Panc1 (cell line): ENCODE data around the gene VDR. TPM values are rescaled to one million over a fixed set of nuclear protein-coding genes. Genes with fewer than 3 reads are reported as not detected.

Experiments used
- ATAC-seq: fragments of 200-7000 bp; cut with Tn5 transposase; 2 replicates; pipeline ENCODE4 v1.9.1; 2020; ENCODE audit warnings: mild to moderate bottlenecking, moderate library complexity
- BruUV-seq: library from RNA; stranded (reverse); fragments of 400-500 nt; replicated peaks from 2 replicates; lab custom pipeline; 2021; lab: Mats Ljungman, UMichigan
- CTCF ChIA-PET: fragments of 300-600 bp; sonication (Branson Sonifier 250); formaldehyde crosslinking; loops from one replicate; lab custom pipeline; 2022; ENCODE audit warnings: antibody characterized with exemption; lab: Charles Lee
- POLR2A ChIA-PET: fragments of 300-600 bp; sonication (Branson Sonifier 250); formaldehyde crosslinking; loops from one replicate; lab custom pipeline; 2022; ENCODE audit warnings: antibody characterized with exemption; lab: Charles Lee
- DNase-seq: peaks from one replicate; pipeline ENCODE4 v3.0.0-alpha.2; 2010; ENCODE audit warnings: low read depth, low spot score
- H3K27ac ChIP-seq: 2 replicates; pipeline ENCODE4 v1.5.1; 2011; ENCODE audit warnings: mild to moderate bottlenecking, low read length, inconsistent platforms
- H3K27me3 ChIP-seq: fragments of 200-500 bp; sonication (Bioruptor generic); 2 replicates; pipeline ENCODE4 v1.6.0; 2014; ENCODE audit warnings: low read length, inconsistent platforms; ENCODE audit not compliant: control insufficient read depth, insufficient read depth
- H3K36me3 ChIP-seq: fragments of 200-500 bp; sonication (Bioruptor generic); 2 replicates; pipeline ENCODE4 v1.5.1; 2014; ENCODE audit warnings: inconsistent platforms, mild to moderate bottlenecking, low read length, moderate library complexity; ENCODE audit not compliant: control insufficient read depth, insufficient read depth
- H3K4me1 ChIP-seq: 2 replicates; pipeline ENCODE4 v1.5.1; 2011; ENCODE audit warnings: inconsistent platforms, mild to moderate bottlenecking, low read length, moderate library complexity; ENCODE audit not compliant: control insufficient read depth, insufficient read depth
- H3K4me3 ChIP-seq, 2 experiments: 2 replicates each; pipeline ENCODE4 v1.5.1; 2011 to 2012; ENCODE audit warnings: low read depth in 2 of 2, low read length in 2 of 2, mild to moderate bottlenecking in 2 of 2, inconsistent platforms in 1 of 2, moderate library complexity in 1 of 2
- H3K9me3 ChIP-seq: fragments of 200-500 bp; sonication (Bioruptor generic); 2 replicates; pipeline ENCODE4 v1.5.1; 2014; ENCODE audit warnings: low read depth, mild to moderate bottlenecking, inconsistent platforms, low read length, moderate library complexity; ENCODE audit not compliant: control insufficient read depth, insufficient read depth
- POLR2AphosphoS5 ChIP-seq: IDR thresholded peaks from 2 replicates; pipeline ENCODE4 v1.6.1; 2012; ENCODE audit warnings: mild to moderate bottlenecking, low read depth, low read length, moderate library complexity
- SIN3A ChIP-seq: IDR thresholded peaks from 2 replicates; pipeline ENCODE4 v1.6.1; 2012; ENCODE audit warnings: low read depth, mild to moderate bottlenecking, low read length, moderate library complexity, borderline replicate concordance; ENCODE audit not compliant: insufficient read depth
- TCF7L2 ChIP-seq: IDR thresholded peaks from 2 replicates; pipeline ENCODE4 v1.6.1; 2011; ENCODE audit warnings: mild to moderate bottlenecking, low read depth, low read length, inconsistent platforms
- in situ Hi-C: cut with HindIII; loops from 2 replicates; pipeline ENCODE4 v1.10.0; 2016; ENCODE audit warnings: low sequenced_read_pairs, low pct_unique_long_range_greater_than_20kb
- intact Hi-C: fragments of 100-400 bp; cut with micrococcal nuclease; formaldehyde crosslinking; loops from one replicate; pipeline ENCODE4 v1.10.0; 2022; ENCODE audit not compliant: unreplicated experiment
- total RNA-seq: library from RNA; stranded (reverse); gene quantifications from one replicate; pipeline ENCODE4 v1.2.1, GENCODE V29; 2021; ENCODE audit not compliant: unreplicated experiment
- TF ChIP-seq, protein P1 (sequence below): fragments of 450-650 bp; IDR thresholded peaks from 2 replicates; pipeline ENCODE4 v1.5.1; 2017; ENCODE audit warnings: mild to moderate bottlenecking
- TF ChIP-seq, protein P2 (sequence below), 2 experiments: IDR thresholded peaks; 2 replicates each; pipeline ENCODE4 v1.6.1; 2011 to 2012; ENCODE audit warnings: low read depth in 2 of 2, control low read depth in 1 of 2, low read length in 1 of 2, mild to moderate bottlenecking in 1 of 2, moderate library complexity in 1 of 2; ENCODE audit not compliant: insufficient read depth in 1 of 2

The VDR gene
- total RNA-seq, 1 experiment from 2014 or later, result 3.0 TPM

DNA sequence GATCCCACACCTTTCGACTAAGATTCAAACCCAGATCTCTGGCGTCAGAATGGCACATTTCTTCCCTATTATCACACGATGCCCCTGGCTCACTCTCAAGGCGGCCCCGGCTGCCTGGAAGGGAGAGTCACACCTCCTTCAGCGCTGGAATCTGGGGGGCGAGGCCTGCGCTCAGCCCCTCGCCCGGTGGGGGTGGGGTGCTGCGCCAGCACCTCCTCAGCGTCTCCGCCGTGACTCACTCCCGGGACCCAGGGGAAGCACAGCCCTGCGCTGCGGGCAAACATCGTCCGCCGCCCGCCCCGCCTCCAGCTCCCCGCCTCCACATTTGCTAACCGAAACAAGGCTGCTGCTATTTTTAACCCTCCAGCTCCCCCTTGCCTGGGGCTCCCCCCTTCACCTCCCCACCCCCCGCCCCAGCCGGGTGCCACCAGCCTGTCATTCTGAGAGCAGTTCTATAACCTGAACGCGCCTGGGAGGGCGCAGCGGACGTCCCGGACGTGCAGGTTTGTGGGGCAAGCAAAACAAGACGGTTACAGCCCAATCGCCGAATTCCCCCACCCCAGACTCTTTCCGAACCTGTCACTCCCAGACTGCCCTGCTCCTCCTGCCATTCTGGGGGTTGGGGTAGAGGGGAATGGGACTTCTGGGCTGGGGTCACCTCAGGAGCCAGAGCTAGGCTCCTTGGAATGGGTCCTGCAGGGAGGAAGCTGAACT lies 91.8 kb downstream of the VDR start:
- no peak for DNase-seq
- CTCF ChIA-PET, result interaction anchor here (0.7 to 3.3 kb wide), 4 partner anchors 11 to 46 kb away, joined by 3 to 16 read pairs (median 3); no protein-coding TSS in a partner anchor
- H3K27me3 ChIP-seq, result no peaks in the 10 kb centered on the region
- intact Hi-C loops (no loop called here), in situ Hi-C loops (no loop called here)
- TF ChIP-seq SIN3A, result no peak
- TF ChIP-seq, protein P1, sequence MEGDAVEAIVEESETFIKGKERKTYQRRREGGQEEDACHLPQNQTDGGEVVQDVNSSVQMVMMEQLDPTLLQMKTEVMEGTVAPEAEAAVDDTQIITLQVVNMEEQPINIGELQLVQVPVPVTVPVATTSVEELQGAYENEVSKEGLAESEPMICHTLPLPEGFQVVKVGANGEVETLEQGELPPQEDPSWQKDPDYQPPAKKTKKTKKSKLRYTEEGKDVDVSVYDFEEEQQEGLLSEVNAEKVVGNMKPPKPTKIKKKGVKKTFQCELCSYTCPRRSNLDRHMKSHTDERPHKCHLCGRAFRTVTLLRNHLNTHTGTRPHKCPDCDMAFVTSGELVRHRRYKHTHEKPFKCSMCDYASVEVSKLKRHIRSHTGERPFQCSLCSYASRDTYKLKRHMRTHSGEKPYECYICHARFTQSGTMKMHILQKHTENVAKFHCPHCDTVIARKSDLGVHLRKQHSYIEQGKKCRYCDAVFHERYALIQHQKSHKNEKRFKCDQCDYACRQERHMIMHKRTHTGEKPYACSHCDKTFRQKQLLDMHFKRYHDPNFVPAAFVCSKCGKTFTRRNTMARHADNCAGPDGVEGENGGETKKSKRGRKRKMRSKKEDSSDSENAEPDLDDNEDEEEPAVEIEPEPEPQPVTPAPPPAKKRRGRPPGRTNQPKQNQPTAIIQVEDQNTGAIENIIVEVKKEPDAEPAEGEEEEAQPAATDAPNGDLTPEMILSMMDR, result no peak
- TF ChIP-seq, protein P2, sequence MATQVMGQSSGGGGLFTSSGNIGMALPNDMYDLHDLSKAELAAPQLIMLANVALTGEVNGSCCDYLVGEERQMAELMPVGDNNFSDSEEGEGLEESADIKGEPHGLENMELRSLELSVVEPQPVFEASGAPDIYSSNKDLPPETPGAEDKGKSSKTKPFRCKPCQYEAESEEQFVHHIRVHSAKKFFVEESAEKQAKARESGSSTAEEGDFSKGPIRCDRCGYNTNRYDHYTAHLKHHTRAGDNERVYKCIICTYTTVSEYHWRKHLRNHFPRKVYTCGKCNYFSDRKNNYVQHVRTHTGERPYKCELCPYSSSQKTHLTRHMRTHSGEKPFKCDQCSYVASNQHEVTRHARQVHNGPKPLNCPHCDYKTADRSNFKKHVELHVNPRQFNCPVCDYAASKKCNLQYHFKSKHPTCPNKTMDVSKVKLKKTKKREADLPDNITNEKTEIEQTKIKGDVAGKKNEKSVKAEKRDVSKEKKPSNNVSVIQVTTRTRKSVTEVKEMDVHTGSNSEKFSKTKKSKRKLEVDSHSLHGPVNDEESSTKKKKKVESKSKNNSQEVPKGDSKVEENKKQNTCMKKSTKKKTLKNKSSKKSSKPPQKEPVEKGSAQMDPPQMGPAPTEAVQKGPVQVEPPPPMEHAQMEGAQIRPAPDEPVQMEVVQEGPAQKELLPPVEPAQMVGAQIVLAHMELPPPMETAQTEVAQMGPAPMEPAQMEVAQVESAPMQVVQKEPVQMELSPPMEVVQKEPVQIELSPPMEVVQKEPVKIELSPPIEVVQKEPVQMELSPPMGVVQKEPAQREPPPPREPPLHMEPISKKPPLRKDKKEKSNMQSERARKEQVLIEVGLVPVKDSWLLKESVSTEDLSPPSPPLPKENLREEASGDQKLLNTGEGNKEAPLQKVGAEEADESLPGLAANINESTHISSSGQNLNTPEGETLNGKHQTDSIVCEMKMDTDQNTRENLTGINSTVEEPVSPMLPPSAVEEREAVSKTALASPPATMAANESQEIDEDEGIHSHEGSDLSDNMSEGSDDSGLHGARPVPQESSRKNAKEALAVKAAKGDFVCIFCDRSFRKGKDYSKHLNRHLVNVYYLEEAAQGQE (IDR thresholded peaks at IDR 0.05; ENCODE audit: insufficient read depth in 1 of 2, low read depth in 2 of 2, low read length in 1 of 2), result no peak
- no peak for TF ChIP-seq TCF7L2
- TF ChIP-seq POLR2AphosphoS5, result no peak; the same call in 1 of the 2 replicates
- peak overlapping the region; percentile 89 for H3K27ac ChIP-seq
- POLR2A ChIA-PET, result no interaction called here
- peaks cover 87% of the 10 kb centered on the region for H3K4me1 ChIP-seq
- H3K4me3 ChIP-seq, result peak overlapping the region; percentile 27 to 51
- ATAC-seq, result peak; percentile 70
- H3K9me3 ChIP-seq, result no peaks in the 10 kb centered on the region
- BruUV-seq, result no TSS peak
- H3K36me3 ChIP-seq, result peaks cover 2% of the 10 kb centered on the region; the same call in 1 of the 2 replicates

DNA sequence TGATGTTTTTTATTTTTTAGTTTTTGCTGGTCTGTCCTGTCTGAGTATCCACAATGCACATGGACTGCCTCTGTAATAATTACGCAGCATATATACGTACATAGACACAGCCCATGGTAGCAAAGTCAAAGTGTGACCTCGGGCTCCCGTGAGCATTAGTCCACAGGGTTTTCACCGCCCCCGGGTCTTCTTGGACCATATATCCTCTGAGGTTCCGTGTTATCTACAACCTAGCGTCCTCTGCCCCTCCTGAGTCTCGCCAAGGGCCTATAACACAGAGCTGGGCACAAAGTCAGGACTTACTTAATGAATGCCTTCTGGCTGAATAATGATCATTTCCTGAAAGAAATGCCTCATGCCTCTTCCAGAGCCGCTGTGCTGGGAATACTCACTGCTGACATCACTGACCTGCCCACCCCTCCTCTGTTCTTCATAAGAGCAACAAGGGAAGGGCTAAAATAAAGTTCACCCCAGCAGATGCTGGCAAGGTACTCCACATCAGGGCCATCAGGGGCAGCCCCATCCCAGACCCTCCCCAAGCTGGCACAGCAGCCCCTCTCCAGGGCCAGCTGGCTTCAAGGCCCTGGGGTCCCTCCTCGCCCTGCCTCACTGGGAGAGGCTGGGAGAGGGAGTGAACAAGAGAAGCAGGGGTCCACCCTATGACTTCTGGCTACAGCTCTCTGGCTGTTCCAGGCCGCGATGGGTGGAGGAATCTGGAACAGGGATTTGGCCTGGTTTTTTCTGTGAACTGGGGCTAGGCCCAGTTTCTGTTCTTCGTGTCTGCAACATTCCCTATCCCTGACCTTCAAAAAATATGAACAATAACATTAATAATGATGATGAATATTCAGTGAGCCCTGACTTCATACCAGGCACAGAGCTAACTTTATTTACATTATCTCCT lies 93.0 kb downstream of the VDR start:
- ChIA-PET POLR2A (no interaction called here), CTCF (interaction anchor here (3.3 kb wide), 1 partner anchor 26 kb away, joined by 16 read pairs; no protein-coding TSS in a partner anchor)
- Histone ChIP-seq H3K36me3 (peaks cover 2% of the 10 kb centered on the region; the same call in 1 of the 2 replicates), H3K4me1 (peaks cover 84% of the 10 kb centered on the region), H3K9me3 (no peaks in the 10 kb centered on the region), H3K27ac (peak overlapping the region; percentile 89), H3K4me3 (peak overlapping the region in 1 of 2 experiments; percentile 51; a peak in 2 of 4 replicates), H3K27me3 (no peaks in the 10 kb centered on the region)
- no TSS peak for BruUV-seq
- intact Hi-C loops, result no loop called here
- DNase-seq, result no peak
- TF ChIP-seq TCF7L2, result no peak
- TF ChIP-seq, protein P2 (IDR thresholded peaks at IDR 0.05; ENCODE audit: insufficient read depth in 1 of 2, low read depth in 2 of 2, low read length in 1 of 2), result no peak
- TF ChIP-seq POLR2AphosphoS5, result no peak
- no peak for TF ChIP-seq SIN3A
- TF ChIP-seq, protein P1, result no peak
- ATAC-seq, result no peak
- in situ Hi-C loops, result no loop called here
